Activated T-helper 1 cell treated with Interleukin-2 at 50 U/mL for 16 hours (primary cell): ENCODE measurements around the gene LRFN2.

Experiments
- DNase-seq: peaks from one replicate; pipeline ENCODE4 v3.0.0-alpha.2; 2020; ENCODE audit warnings: low read depth

Gene LRFN2

GRCh38 chr6:40586369-40587201 lies 579 bp downstream of the LRFN2 start:
- no peak for DNase-seq

GRCh38 chr6:40585651-40586269 lies 1.4 kb downstream of the LRFN2 start:
- DNase-seq = no peak

GRCh38 chr6:40585223-40585622 lies 1.9 kb downstream of the LRFN2 start:
- DNase-seq = no peak

- no peak for DNase-seq
Observed at GRCh38 chr6:40584741-40585140, 2.4 kb downstream of the LRFN2 start.

- no peak for DNase-seq
Observed at GRCh38 chr6:40583709-40584108, 3.5 kb downstream of the LRFN2 start.

GRCh38 chr6:40582892-40583291 lies 4.3 kb downstream of the LRFN2 start:
- no peak for DNase-seq

GRCh38 chr6:40579101-40579500 lies 8.1 kb downstream of the LRFN2 start:
- DNase-seq = no peak

- DNase-seq = no peak
Observed at GRCh38 chr6:40577672-40578071, 9.5 kb downstream of the LRFN2 start.

GRCh38 chr6:40573221-40573620 lies 13.9 kb downstream of the LRFN2 start:
- no peak for DNase-seq

- no peak for DNase-seq
Observed at GRCh38 chr6:40569162-40569910, 17.8 kb downstream of the LRFN2 start.

- DNase-seq = no peak
Observed at GRCh38 chr6:40568062-40568708, 19.0 kb downstream of the LRFN2 start.

- DNase-seq = no peak
Observed at GRCh38 chr6:40563111-40563510, 24.1 kb downstream of the LRFN2 start.

GRCh38 chr6:40559056-40559455 lies 28.1 kb downstream of the LRFN2 start:
- no peak for DNase-seq

GRCh38 chr6:40558102-40558501 lies 29.1 kb downstream of the LRFN2 start:
- no peak for DNase-seq

GRCh38 chr6:40556881-40557280 lies 30.3 kb downstream of the LRFN2 start:
- no peak for DNase-seq

GRCh38 chr6:40556023-40556422 lies 31.1 kb downstream of the LRFN2 start:
- DNase-seq = no peak

- DNase-seq = no peak
Observed at GRCh38 chr6:40555092-40555491, 32.1 kb downstream of the LRFN2 start.

GRCh38 chr6:40552941-40553340 lies 34.2 kb downstream of the LRFN2 start:
- no peak for DNase-seq

- no peak for DNase-seq
Observed at GRCh38 chr6:40551966-40552505, 35.1 kb downstream of the LRFN2 start.

GRCh38 chr6:40550202-40551101 lies 36.7 kb downstream of the LRFN2 start:
- no peak for DNase-seq

GRCh38 chr6:40545954-40546353 lies 41.2 kb downstream of the LRFN2 start:
- DNase-seq = no peak
